Adrenal gland (tissue), 12 donors: ENCODE results near the gene BTBD16. TPM values are rescaled to one million over a fixed set of nuclear protein-coding genes. Genes with fewer than 3 reads are reported as not detected.
A peak's percentile ranks its signal among the peaks of the same experiment; 100 is the strongest.

Source experiments
- DNase-seq, 7 donors: peaks; one replicate each; pipeline ENCODE4 v3.0.0-alpha.2; 2019 to 2020
- H3K27ac ChIP-seq, 5 donors: fragments of 200-600 bp; sonication (generic) in 4 of 5; 1 replicate in 3 of 5; 2 replicates in 2 of 5; pipeline versions ENCODE4 v1.5.1 to v1.8.0; 2016 to 2020; ENCODE audit warnings: mild to moderate bottlenecking in 1 of 5
- H3K27me3 ChIP-seq: fragments of 200-600 bp; 2 replicates; pipeline ENCODE4 v1.8.0; 2021
- H3K36me3 ChIP-seq, 2 donors: fragments of 200-600 bp; replicated peaks in 1 of 2; 1 replicate in 1 of 2; 2 replicates in 1 of 2; pipeline versions ENCODE4 v1.5.1 to v1.8.0; 2018 to 2022
- H3K4me1 ChIP-seq, 2 donors: fragments of 200-600 bp; replicated peaks in 1 of 2; 1 replicate in 1 of 2; 2 replicates in 1 of 2; pipeline versions ENCODE4 v1.5.1 to v1.8.0; 2018 to 2021
- H3K4me3 ChIP-seq, 4 donors: fragments of 200-600 bp; sonication (generic) in 3 of 4; one replicate each; pipeline ENCODE4 v1.5.1; 2016 to 2018
- H3K9me3 ChIP-seq, 3 donors: fragments of 200-600 bp; sonication (generic) in 1 of 3; replicated peaks in 1 of 3; 1 replicate in 2 of 3; 2 replicates in 1 of 3; pipeline versions ENCODE4 v1.5.1 to v1.8.0; 2016 to 2021
- POLR2A ChIP-seq, 2 donors: fragments of 450-650 bp; IDR thresholded peaks; one replicate each; pipeline ENCODE4 v1.6.1; 2017; ENCODE audit warnings: antibody characterized with exemption in 2 of 2, mild to moderate bottlenecking in 2 of 2, moderate library complexity in 1 of 2
- WGBS, 4 donors: extraction: QIAGEN DNeasy Blood & Tissue Kit in 2 of 4; methylation state at CpG; one replicate each; pipeline versions ENCODE4 v1.1.5 to v1.1.7; 2013 to 2017; 5-methylcytosine and 5-hydroxymethylcytosine counted together
- intact Hi-C, 2 donors: fragments of 100-400 bp; cut with DNase I; formaldehyde crosslinking; loops; one replicate each; pipeline versions ENCODE4 v1.14.1 to v1.15.0; 2022 to 2023
- polyA plus RNA-seq, 3 donors: library from polyadenylated mRNA; stranded (reverse); fragments of 200-250 nt in 2 of 3; fragments of 350-450 nt in 1 of 3; fragmentation: Illumina TruSeq in 1 of 3; extraction: RNeasy Lipid Tissue Mini Kit (QIAGEN cat#74804) in 1 of 3; gene quantifications; one replicate each; pipeline ENCODE4 v1.2.3, GENCODE V29; 2013 to 2014
- total RNA-seq, 9 donors: library from RNA; depleted of rRNA in 4 of 9; stranded (reverse); fragments of >200 nt in 4 of 9; fragments of 120-200 nt in 1 of 9; fragmentation: NEBNext Ultra II Directional in 1 of 9; extraction: Animal tissue kit (Norgen Biotek cat#: 25700) in 1 of 9; gene quantifications; one replicate each; pipeline versions ENCODE4 v1.1.0 to v1.2.4, GENCODE V29; 2013 to 2023
- TF ChIP-seq, protein P1 (sequence below), 6 experiments: fragments of 450-650 bp in 4 of 6; fragments of 200-600 bp in 2 of 6; sonication (generic) in 1 of 6; IDR thresholded peaks; 1 replicate in 5 of 6; 2 replicates in 1 of 6; pipeline versions ENCODE4 v1.5.1 to v1.8.0; 2016 to 2021; ENCODE audit warnings: antibody characterized with exemption in 6 of 6, mild to moderate bottlenecking in 2 of 6, moderate library complexity in 1 of 6
- donor health status: healthy with polysubstance abuse.
- donor health status: Bipolar disorder and iron deficiency.
- donor health status: DM: yes; HTN: yes; CAD: no.
- donor health status: DM: no; HTN: no; CAD: no.
- donor health status: DM: no; HTN: no; CAD: no.
- donor health status: DM: yes; HTN: yes; CAD: no.

Gene BTBD16
- total and polyA plus RNA-seq, 12 donors: 0.11 to 0.48 (median 0.24) TPM; not detected in 5

DNA sequence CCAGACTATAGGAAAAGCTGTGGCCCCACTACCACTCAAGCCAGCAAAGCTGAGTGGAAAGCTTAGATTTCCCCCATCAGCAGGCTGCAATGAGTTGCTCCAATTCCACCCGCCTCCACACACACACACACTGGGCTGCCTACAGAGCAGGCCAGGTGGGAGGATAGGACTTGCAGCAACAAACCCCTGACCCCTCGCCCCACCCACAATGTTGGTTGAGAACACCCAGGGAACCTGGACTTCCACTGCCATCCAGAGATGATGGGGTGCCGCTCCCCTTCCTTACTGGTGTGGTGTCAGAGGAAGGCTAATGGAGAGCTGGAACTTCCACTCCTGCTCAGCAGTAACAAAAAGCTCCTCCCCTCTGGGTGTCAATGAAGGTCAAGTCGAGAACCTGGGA lies 86.6 kb downstream of the BTBD16 start:
- Histone ChIP-seq H3K4me1 (no peaks in the 10 kb centered on the region), H3K36me3 (no peaks in the 10 kb centered on the region), H3K4me3 (no peak overlapping the region), H3K27me3 (no peaks in the 10 kb centered on the region), H3K9me3 (peaks cover 0 to 5% (median 0%) of the 10 kb centered on the region in 3 donors), H3K27ac (no peak overlapping the region)
- peak in 1 of 7 donors; percentile 6 for DNase-seq
- intact Hi-C loops: no loop called here
- TF ChIP-seq, protein P1, sequence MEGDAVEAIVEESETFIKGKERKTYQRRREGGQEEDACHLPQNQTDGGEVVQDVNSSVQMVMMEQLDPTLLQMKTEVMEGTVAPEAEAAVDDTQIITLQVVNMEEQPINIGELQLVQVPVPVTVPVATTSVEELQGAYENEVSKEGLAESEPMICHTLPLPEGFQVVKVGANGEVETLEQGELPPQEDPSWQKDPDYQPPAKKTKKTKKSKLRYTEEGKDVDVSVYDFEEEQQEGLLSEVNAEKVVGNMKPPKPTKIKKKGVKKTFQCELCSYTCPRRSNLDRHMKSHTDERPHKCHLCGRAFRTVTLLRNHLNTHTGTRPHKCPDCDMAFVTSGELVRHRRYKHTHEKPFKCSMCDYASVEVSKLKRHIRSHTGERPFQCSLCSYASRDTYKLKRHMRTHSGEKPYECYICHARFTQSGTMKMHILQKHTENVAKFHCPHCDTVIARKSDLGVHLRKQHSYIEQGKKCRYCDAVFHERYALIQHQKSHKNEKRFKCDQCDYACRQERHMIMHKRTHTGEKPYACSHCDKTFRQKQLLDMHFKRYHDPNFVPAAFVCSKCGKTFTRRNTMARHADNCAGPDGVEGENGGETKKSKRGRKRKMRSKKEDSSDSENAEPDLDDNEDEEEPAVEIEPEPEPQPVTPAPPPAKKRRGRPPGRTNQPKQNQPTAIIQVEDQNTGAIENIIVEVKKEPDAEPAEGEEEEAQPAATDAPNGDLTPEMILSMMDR (IDR thresholded peaks at IDR 0.05): no peak
- no peak for TF ChIP-seq POLR2A (IDR thresholded peaks at IDR 0.05)
- 78 to 94% (median 90%) methylated on average over 3 to 4 of the region's 4 CpGs for WGBS, 4 donors

DNA sequence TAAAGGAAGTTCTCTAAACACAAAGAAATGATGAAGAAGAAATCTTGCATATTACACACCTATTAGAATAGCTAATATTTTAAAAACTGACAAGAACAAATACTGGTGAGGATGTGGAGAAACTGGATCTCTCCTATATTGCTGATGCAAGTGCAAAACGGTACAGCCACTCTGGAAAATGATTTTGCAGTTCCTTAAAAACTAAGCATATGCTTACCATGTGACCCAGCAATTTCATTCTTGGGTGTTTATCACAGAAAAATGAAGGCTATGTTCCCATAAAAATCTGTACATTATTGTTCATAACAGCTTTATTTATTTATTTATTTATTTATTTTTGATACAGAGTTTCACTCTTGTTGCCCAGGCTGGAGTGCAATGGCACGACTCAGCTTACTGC lies 88.5 kb downstream of the BTBD16 start:
- Histone ChIP-seq H3K4me3 (no peak overlapping the region), H3K4me1 (no peaks in the 10 kb centered on the region), H3K36me3 (no peaks in the 10 kb centered on the region), H3K27ac (no peak overlapping the region), H3K27me3 (no peaks in the 10 kb centered on the region), H3K9me3 (peaks cover 0 to 5% (median 0%) of the 10 kb centered on the region in 3 donors)
- TF ChIP-seq, protein P1 (IDR thresholded peaks at IDR 0.05): no peak
- TF ChIP-seq POLR2A (IDR thresholded peaks at IDR 0.05): no peak
- WGBS, 4 donors: 83 to 87% (median 86%) methylated on average over 2 of the region's 2 CpGs
- intact Hi-C loops: no loop called here
- peak in 1 of 7 donors; percentile 1 for DNase-seq

DNA sequence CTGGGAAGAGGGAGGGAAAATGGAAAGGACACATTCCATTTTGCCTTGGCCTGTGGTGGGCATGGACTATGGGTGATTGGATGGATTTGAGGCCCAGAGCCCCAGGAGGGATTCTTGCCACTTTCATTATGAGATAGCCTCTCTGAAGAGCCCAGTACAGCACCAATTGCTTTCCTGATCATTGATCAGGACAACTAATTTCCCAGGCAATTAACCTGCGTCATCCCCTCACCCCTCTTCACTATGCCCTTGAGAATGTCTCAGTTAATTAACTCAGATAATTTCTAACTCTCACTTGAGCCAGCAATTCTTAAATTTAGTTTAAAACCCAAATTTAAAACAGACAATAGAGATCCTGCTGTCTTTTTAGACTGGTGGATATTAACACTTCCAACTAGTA lies 90.0 kb downstream of the BTBD16 start:
- TF ChIP-seq, protein P1 (IDR thresholded peaks at IDR 0.05): no peak
- no peak for TF ChIP-seq POLR2A (IDR thresholded peaks at IDR 0.05)
- no peak overlapping the region for H3K27ac ChIP-seq
- H3K9me3 ChIP-seq: peaks cover 0 to 5% (median 0%) of the 10 kb centered on the region in 3 donors
- no peak overlapping the region for H3K4me3 ChIP-seq
- intact Hi-C loops: no loop called here
- H3K27me3 ChIP-seq: no peaks in the 10 kb centered on the region
- DNase-seq: no peak
- no peaks in the 10 kb centered on the region for H3K36me3 ChIP-seq
- 92 to 94% (median 94%) methylated on average over 1 of the region's 1 CpG for WGBS, 4 donors
- H3K4me1 ChIP-seq: no peaks in the 10 kb centered on the region

DNA sequence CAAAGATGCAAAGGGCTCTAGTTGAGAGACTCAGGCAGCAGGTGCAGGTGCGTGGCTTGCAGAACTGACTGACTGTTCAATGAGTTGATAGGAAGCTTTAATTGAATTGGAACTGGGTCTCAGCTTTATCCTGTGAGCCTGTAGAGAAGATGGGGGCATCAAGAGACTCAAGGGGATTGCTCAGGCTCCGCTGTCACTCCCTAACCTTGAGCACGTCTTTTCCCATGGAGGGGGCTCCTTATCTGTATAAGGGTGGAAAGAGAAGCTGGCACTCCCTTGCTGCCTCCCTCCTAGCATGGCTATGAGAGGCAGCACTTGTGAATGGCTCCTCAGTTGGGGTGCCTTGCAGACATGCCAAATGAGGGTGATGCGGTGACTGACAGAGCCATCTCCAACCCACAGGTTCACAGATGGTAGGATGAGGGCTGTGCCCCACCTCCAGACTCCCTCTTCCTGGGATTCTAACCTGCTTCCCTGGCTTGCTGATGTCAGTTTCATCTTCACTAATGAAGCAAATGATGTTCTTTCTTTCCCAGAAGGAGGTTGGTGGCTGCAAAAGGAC lies 91.0 kb downstream of the BTBD16 start:
- TF ChIP-seq, protein P1 (IDR thresholded peaks at IDR 0.05): no peak
- no peak for TF ChIP-seq POLR2A (IDR thresholded peaks at IDR 0.05)
- 73 to 90% (median 81%) methylated on average over 4 of the region's 4 CpGs for WGBS, 4 donors

More for the DNA sequence above, 91.0 kb downstream of the BTBD16 start:
- intact Hi-C loops: no loop called here
- H3K27ac ChIP-seq: no peak overlapping the region
- peaks cover 0 to 5% (median 0%) of the 10 kb centered on the region in 3 donors for H3K9me3 ChIP-seq
- DNase-seq: peak in 1 of 7 donors; percentile 14
- H3K4me1 ChIP-seq: no peaks in the 10 kb centered on the region
- H3K36me3 ChIP-seq: no peaks in the 10 kb centered on the region
- H3K27me3 ChIP-seq: no peaks in the 10 kb centered on the region
- no peak overlapping the region for H3K4me3 ChIP-seq
